GM21526 (cell line): ENCODE measurements around the gene HNRNPL.
"Not testable (repeated sequence)": the region's sequence is repeated elsewhere in the genome, so short reads cannot be mapped to it uniquely, and the experiment has no call there.

Source experiments
- ATAC-seq: cut with Tn5 transposase; IDR thresholded peaks from one replicate; pipeline ENCODE4 v1.9.1; 2021; ENCODE audit warnings: moderate library complexity; ENCODE audit not compliant: unreplicated experiment, low FRiP score

Gene HNRNPL

GRCh38 chr19:38807374-38808098, 42.2 kb downstream of the HNRNPL start:
- ATAC-seq = not testable (repeated sequence)

GRCh38 chr19:38806371-38806770, 43.4 kb downstream of the HNRNPL start:
- no peak for ATAC-seq

GRCh38 chr19:38805180-38805579, 44.6 kb downstream of the HNRNPL start:
- no peak for ATAC-seq

GRCh38 chr19:38803543-38803942, 46.2 kb downstream of the HNRNPL start:
- no peak for ATAC-seq

- ATAC-seq = no peak
Observed at GRCh38 chr19:38801359-38802095, 48.3 kb downstream of the HNRNPL start.

- ATAC-seq = no peak
Observed at GRCh38 chr19:38800577-38801347, 49.0 kb downstream of the HNRNPL start.

GRCh38 chr19:38799104-38799503, 50.7 kb downstream of the HNRNPL start:
- no peak for ATAC-seq

GRCh38 chr19:38797781-38798180, 52.0 kb downstream of the HNRNPL start:
- ATAC-seq = not testable (repeated sequence)

GRCh38 chr19:38796154-38796553, 53.6 kb downstream of the HNRNPL start:
- no peak for ATAC-seq

GRCh38 chr19:38795549-38795948, 54.2 kb downstream of the HNRNPL start:
- ATAC-seq = no peak

GRCh38 chr19:38793671-38794070, 56.1 kb downstream of the HNRNPL start:
- no peak for ATAC-seq

- ATAC-seq = no peak
Observed at GRCh38 chr19:38793177-38793576, 56.6 kb downstream of the HNRNPL start.

- ATAC-seq = no peak
Observed at GRCh38 chr19:38792250-38793111, 57.3 kb downstream of the HNRNPL start.

- ATAC-seq = not testable (repeated sequence)
Observed at GRCh38 chr19:38791451-38792064, 58.2 kb downstream of the HNRNPL start.

- not testable (repeated sequence) for ATAC-seq
Observed at GRCh38 chr19:38790507-38791403, 59.0 kb downstream of the HNRNPL start.

GRCh38 chr19:38788478-38789243, 61.1 kb downstream of the HNRNPL start, which contains the start of gene LGALS7B:
Gene LGALS7B (plus strand): TSS chr19:38789200. CDS start chr19:38789227, 27 bp downstream.
- no peak for ATAC-seq

GRCh38 chr19:38786572-38787265, 63.1 kb downstream of the HNRNPL start:
- no peak for ATAC-seq
